Urinary bladder (tissue), 2 donors: ENCODE data around the gene VTI1A. TPM values are rescaled to one million over a fixed set of nuclear protein-coding genes. Genes with fewer than 3 reads are reported as not detected.

ENCODE experiments used
- polyA plus RNA-seq: library from polyadenylated mRNA; stranded (reverse); fragments of 200-250 nt; gene quantifications from one replicate; pipeline ENCODE4 v1.2.3, GENCODE V29; 2013
- small RNA-seq: library from RNA; depleted of rRNA; stranded (forward); fragments of <200 nt; gene quantifications from one replicate; pipeline ENCODE3, GENCODE V24; 2014
- total RNA-seq: library from RNA; depleted of rRNA; stranded (reverse); fragments of >200 nt; gene quantifications from one replicate; pipeline ENCODE4 v1.2.3, GENCODE V29; 2014
- donor health status: healthy.

Gene VTI1A
- total and polyA plus RNA-seq, 2 donors: 13.1 to 42.4 TPM

Small RNA genes lying within 50 kb of the gene (small RNA-seq; reads per million reads assigned to genes)
- gene AC022018.1 (not detected), gene MIR4295 (not detected)

Other genes with a start within 250 kb of the VTI1A start
- not detected for gene TECTB, start 163.8 kb upstream of the VTI1A start, total RNA-seq
- not detected for gene TECTB, start 163.8 kb upstream of the VTI1A start, polyA plus RNA-seq
- 38.8 TPM for gene ACSL5, start 73.1 kb upstream of the VTI1A start, total RNA-seq
- 20.2 TPM for gene ACSL5, start 73.1 kb upstream of the VTI1A start, polyA plus RNA-seq
- gene ZDHHC6, start 301 bp upstream of the VTI1A start, total RNA-seq: 28.4 TPM
- 26.1 TPM for gene ZDHHC6, start 301 bp upstream of the VTI1A start, polyA plus RNA-seq